ENCODE results near the gene TBCK. TPM values are rescaled to one million over a fixed set of nuclear protein-coding genes. Genes with fewer than 3 reads are reported as not detected.
"Not testable (repeated sequence)": the region's sequence is repeated elsewhere in the genome, so short reads cannot be mapped to it uniquely, and the experiment has no call there.

TBCK gene
- polyA plus RNA-seq, 1 of the 3 experiments (the other 2 are of a cell fraction) = 14.6 TPM

DNA sequence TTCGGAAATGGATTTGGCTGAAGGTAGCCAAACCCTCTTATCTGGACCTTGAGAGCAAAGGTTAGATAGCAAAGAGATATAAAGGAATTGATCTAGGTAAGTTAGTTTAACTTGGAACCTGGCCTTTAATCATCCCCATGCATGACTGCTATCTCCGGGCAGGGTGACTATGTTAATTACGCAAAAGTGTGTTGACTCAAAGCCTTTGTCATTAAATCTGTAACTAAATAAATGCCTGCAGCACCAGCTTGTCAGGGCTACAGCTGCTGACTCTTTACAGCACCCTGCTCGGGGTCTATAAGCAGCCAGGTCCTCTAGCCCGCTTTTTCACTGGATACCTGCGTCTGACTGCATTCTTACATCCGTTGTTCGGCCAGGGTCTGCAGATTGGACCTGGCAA is 201.7 kb downstream of the TBCK start:
- no peak overlapping the region for H3K27ac ChIP-seq (ENCODE audit: low read depth in 2 of 2, low read length in 1 of 2)
- ChIA-PET POLR2A (no interaction called here), CTCF (no interaction called here)
- no peaks in the 10 kb centered on the region for H3K79me2 ChIP-seq (ENCODE audit: insufficient read depth)
- H3K4me3 ChIP-seq (ENCODE audit: low read depth in 2 of 2, low read length in 1 of 2) = no peak overlapping the region
- no peaks in the 10 kb centered on the region for H3K27me3 ChIP-seq (ENCODE audit: insufficient read depth)
- H3K36me3 ChIP-seq (replicated peaks in 1 of 2; ENCODE audit: control insufficient read depth in 1 of 2, insufficient read depth in 2 of 2, low read length in 1 of 2) = peaks cover 19 to 27% of the 10 kb centered on the region in 2 experiments
- no peaks in the 10 kb centered on the region for H3K9me2 ChIP-seq
- TF ChIP-seq ELF1 (IDR thresholded peaks at IDR 0.05) = no peak
- no peak for TF ChIP-seq GABPA (IDR thresholded peaks at IDR 0.05; ENCODE audit: low read depth)
- TF ChIP-seq FOXM1 (IDR thresholded peaks at IDR 0.05; ENCODE audit: low read depth) = no peak
- no peak for TF ChIP-seq TEAD4 (IDR thresholded peaks at IDR 0.05; ENCODE audit: borderline replicate concordance, insufficient read depth)
- TF ChIP-seq JUND (IDR thresholded peaks at IDR 0.05) = no peak
- TF ChIP-seq SMC3 (IDR thresholded peaks at IDR 0.05; ENCODE audit: low read depth, low read length) = no peak
- no peak for TF ChIP-seq GATA2 (CRISPR knock-in tag; IDR thresholded peaks at IDR 0.05)
- H4K20me1 ChIP-seq (ENCODE audit: insufficient read depth) = no peaks in the 10 kb centered on the region
- H3K4me2 ChIP-seq = no peak overlapping the region
- 0 out of 2 replicates have a peak, but pooled peaks cover 6% of the 10 kb centered on the region for H3K9me3 ChIP-seq
- 88% methylated on average over 8 of the region's 8 CpGs for WGBS (ENCODE audit: low lambda C conversion rate)
- no peak overlapping the region for H2AFZ ChIP-seq (ENCODE audit: low read depth)
- no peaks in the 10 kb centered on the region for H3F3A ChIP-seq (replicated peaks; ENCODE audit: insufficient read depth)
- no peak for DNase-seq
- H3K4me1 ChIP-seq (ENCODE audit: control insufficient read depth in 1 of 2, insufficient read depth in 2 of 2, low read depth in 1 of 2, low read length in 1 of 2) = no peaks in the 10 kb centered on the region
- H3K9ac ChIP-seq = no peak overlapping the region

DNA sequence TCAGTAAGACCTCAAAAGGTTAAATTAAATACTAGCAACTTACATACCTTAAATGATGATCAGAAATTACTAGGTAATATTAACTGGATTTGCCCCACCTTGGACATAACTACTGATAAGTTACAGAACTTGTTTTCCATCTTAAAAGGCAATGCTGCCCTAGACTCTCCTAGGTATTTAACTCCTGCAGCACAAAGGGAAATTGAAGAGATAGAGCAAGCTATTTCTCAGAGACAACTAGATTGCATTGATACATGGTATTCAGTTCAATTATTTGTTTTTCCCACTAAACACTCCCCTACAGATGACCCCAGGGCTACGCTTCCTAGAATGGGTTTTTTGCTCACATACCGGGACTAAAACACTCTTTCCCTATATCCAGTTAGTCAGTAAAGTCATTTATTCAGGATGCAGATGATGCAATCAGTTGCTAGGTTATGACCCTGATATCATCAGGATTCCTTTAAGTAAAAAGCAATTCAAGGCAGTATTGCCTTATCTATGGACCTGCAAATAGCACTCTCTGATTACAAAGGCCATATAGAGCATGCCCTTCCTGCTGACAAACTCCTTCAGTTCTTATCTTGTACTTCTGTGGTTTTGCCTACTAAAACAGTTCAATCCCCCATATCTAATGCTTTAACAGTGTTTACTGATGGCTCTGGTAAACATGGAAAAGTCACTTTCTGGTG is 204.1 kb downstream of the TBCK start:
- H3K4me3 ChIP-seq (ENCODE audit: low read depth in 2 of 2, low read length in 1 of 2); H3K9ac ChIP-seq; H3K79me2 ChIP-seq (ENCODE audit: insufficient read depth); H2AFZ ChIP-seq (ENCODE audit: low read depth); H3K4me1 ChIP-seq (ENCODE audit: control insufficient read depth in 1 of 2, insufficient read depth in 2 of 2, low read depth in 1 of 2, low read length in 1 of 2); H3K4me2 ChIP-seq; H3K9me2 ChIP-seq; POLR2A ChIA-PET; DNase-seq; H3K27ac ChIP-seq (ENCODE audit: low read depth in 2 of 2, low read length in 1 of 2); CTCF ChIA-PET; H4K20me1 ChIP-seq (ENCODE audit: insufficient read depth); H3K27me3 ChIP-seq (ENCODE audit: insufficient read depth); H3K9me3 ChIP-seq; H3F3A ChIP-seq (replicated peaks; ENCODE audit: insufficient read depth): not testable (repeated sequence)
- peaks cover 19 to 27% of the 10 kb centered on the region in 2 experiments for H3K36me3 ChIP-seq (replicated peaks in 1 of 2; ENCODE audit: control insufficient read depth in 1 of 2, insufficient read depth in 2 of 2, low read length in 1 of 2)
- WGBS (ENCODE audit: low lambda C conversion rate) = 89% methylated on average over 2 of the region's 2 CpGs

DNA sequence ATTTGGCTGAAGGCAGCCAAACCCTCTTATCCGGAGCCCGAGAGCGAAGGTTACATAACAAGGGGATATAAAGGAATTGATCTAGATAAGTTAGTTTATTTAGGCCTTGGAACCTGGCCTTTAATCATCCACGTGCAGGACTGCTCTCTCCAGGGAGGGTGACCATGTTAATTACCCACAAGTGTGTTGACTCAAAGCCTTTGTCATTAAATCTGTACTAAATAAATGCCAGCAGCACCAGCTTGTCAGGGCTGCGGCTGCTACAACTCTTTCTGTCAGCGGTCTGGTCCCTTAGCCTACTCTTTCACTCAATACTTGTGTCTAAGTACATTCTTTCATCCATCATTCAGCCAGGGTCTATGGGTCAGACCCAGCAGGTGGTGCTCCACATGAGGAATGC is 206.1 kb downstream of the TBCK start:
- Histone ChIP-seq H3F3A (replicated peaks; ENCODE audit: insufficient read depth) (no peaks in the 10 kb centered on the region), H3K4me3 (ENCODE audit: low read depth in 2 of 2, low read length in 1 of 2) (no peak overlapping the region), H3K9ac (no peak overlapping the region), H3K4me1 (ENCODE audit: control insufficient read depth in 1 of 2, insufficient read depth in 2 of 2, low read depth in 1 of 2, low read length in 1 of 2) (no peaks in the 10 kb centered on the region), H4K20me1 (ENCODE audit: insufficient read depth) (no peaks in the 10 kb centered on the region), H3K27ac (ENCODE audit: low read depth in 2 of 2, low read length in 1 of 2) (no peak overlapping the region), H3K79me2 (ENCODE audit: insufficient read depth) (no peaks in the 10 kb centered on the region), H3K36me3 (replicated peaks in 1 of 2; ENCODE audit: control insufficient read depth in 1 of 2, insufficient read depth in 2 of 2, low read length in 1 of 2) (peaks cover 12% of the 10 kb centered on the region in 2 experiments), H3K27me3 (ENCODE audit: insufficient read depth) (no peaks in the 10 kb centered on the region), H3K4me2 (no peak overlapping the region), H3K9me3 (0 out of 2 replicates have a peak, but pooled peaks cover 6% of the 10 kb centered on the region), H3K9me2 (no peaks in the 10 kb centered on the region), H2AFZ (ENCODE audit: low read depth) (no peak overlapping the region)
- 83% methylated on average over 5 of the region's 6 CpGs for WGBS (ENCODE audit: low lambda C conversion rate)
- DNase-seq = no peak
- ChIA-PET POLR2A (no interaction called here), CTCF (interaction anchor here (0.7 kb wide), 1 partner anchor 685 kb away, joined by 3 read pairs; no protein-coding TSS in a partner anchor)
- TF ChIP-seq, protein P1, sequence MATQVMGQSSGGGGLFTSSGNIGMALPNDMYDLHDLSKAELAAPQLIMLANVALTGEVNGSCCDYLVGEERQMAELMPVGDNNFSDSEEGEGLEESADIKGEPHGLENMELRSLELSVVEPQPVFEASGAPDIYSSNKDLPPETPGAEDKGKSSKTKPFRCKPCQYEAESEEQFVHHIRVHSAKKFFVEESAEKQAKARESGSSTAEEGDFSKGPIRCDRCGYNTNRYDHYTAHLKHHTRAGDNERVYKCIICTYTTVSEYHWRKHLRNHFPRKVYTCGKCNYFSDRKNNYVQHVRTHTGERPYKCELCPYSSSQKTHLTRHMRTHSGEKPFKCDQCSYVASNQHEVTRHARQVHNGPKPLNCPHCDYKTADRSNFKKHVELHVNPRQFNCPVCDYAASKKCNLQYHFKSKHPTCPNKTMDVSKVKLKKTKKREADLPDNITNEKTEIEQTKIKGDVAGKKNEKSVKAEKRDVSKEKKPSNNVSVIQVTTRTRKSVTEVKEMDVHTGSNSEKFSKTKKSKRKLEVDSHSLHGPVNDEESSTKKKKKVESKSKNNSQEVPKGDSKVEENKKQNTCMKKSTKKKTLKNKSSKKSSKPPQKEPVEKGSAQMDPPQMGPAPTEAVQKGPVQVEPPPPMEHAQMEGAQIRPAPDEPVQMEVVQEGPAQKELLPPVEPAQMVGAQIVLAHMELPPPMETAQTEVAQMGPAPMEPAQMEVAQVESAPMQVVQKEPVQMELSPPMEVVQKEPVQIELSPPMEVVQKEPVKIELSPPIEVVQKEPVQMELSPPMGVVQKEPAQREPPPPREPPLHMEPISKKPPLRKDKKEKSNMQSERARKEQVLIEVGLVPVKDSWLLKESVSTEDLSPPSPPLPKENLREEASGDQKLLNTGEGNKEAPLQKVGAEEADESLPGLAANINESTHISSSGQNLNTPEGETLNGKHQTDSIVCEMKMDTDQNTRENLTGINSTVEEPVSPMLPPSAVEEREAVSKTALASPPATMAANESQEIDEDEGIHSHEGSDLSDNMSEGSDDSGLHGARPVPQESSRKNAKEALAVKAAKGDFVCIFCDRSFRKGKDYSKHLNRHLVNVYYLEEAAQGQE (IDR thresholded peaks at IDR 0.05; ENCODE audit: low read depth, low read length) = no peak
- no peak for TF ChIP-seq TCF12 (IDR thresholded peaks at IDR 0.05)
- TF ChIP-seq ELF1 (IDR thresholded peaks at IDR 0.05) = no peak
- no peak for TF ChIP-seq YY1 (IDR thresholded peaks at IDR 0.05; ENCODE audit: low read depth)
- TF ChIP-seq EP300 (IDR thresholded peaks at IDR 0.05; ENCODE audit: borderline replicate concordance in 1 of 2, low read depth in 1 of 2, low read length in 1 of 2) = no peak
- no peak for TF ChIP-seq RCOR1 (IDR thresholded peaks at IDR 0.05; ENCODE audit: low read length)
- TF ChIP-seq, protein P2, sequence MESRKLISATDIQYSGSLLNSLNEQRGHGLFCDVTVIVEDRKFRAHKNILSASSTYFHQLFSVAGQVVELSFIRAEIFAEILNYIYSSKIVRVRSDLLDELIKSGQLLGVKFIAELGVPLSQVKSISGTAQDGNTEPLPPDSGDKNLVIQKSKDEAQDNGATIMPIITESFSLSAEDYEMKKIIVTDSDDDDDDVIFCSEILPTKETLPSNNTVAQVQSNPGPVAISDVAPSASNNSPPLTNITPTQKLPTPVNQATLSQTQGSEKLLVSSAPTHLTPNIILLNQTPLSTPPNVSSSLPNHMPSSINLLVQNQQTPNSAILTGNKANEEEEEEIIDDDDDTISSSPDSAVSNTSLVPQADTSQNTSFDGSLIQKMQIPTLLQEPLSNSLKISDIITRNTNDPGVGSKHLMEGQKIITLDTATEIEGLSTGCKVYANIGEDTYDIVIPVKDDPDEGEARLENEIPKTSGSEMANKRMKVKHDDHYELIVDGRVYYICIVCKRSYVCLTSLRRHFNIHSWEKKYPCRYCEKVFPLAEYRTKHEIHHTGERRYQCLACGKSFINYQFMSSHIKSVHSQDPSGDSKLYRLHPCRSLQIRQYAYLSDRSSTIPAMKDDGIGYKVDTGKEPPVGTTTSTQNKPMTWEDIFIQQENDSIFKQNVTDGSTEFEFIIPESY (IDR thresholded peaks at IDR 0.05; ENCODE audit: borderline replicate concordance, low read depth) = no peak
- TF ChIP-seq, protein P3, sequence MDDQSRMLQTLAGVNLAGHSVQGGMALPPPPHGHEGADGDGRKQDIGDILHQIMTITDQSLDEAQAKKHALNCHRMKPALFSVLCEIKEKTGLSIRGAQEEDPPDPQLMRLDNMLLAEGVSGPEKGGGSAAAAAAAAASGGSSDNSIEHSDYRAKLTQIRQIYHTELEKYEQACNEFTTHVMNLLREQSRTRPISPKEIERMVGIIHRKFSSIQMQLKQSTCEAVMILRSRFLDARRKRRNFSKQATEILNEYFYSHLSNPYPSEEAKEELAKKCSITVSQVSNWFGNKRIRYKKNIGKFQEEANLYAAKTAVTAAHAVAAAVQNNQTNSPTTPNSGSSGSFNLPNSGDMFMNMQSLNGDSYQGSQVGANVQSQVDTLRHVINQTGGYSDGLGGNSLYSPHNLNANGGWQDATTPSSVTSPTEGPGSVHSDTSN (IDR thresholded peaks at IDR 0.05) = no peak
- TF ChIP-seq RFX5 (IDR thresholded peaks at IDR 0.05; ENCODE audit: low read length) = no peak
- TF ChIP-seq FOXJ3 (CRISPR knock-in tag; IDR thresholded peaks at IDR 0.05) = no peak
- no peak for TF ChIP-seq POLR2AphosphoS5 (IDR thresholded peaks at IDR 0.05; ENCODE audit: low read depth, low read length)

Data from SK-N-SH (cell line).